ENCODE measurements around the gene CCDC186.

The CCDC186 gene

DNA sequence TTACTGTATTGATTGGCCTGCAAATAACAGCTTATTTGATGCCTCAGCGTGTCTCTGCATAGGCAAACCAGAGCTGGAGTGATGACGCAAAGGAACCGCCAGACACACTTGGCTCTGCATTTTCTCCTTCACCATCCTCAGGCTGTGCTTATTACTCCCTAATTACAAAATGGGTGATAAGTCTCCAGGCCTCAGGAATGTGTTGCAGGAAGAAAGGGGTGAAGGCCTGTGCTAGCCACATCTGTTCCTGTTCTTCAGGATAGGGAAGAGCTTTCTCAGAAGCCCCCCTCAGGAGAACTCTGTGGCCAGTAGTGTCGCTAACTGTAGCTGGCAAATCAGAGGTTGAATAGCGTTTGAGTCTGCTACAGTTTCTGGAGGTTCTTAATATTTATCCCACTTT is 10.3 kb upstream of the CCDC186 start:
- TF ChIP-seq, protein P1, sequence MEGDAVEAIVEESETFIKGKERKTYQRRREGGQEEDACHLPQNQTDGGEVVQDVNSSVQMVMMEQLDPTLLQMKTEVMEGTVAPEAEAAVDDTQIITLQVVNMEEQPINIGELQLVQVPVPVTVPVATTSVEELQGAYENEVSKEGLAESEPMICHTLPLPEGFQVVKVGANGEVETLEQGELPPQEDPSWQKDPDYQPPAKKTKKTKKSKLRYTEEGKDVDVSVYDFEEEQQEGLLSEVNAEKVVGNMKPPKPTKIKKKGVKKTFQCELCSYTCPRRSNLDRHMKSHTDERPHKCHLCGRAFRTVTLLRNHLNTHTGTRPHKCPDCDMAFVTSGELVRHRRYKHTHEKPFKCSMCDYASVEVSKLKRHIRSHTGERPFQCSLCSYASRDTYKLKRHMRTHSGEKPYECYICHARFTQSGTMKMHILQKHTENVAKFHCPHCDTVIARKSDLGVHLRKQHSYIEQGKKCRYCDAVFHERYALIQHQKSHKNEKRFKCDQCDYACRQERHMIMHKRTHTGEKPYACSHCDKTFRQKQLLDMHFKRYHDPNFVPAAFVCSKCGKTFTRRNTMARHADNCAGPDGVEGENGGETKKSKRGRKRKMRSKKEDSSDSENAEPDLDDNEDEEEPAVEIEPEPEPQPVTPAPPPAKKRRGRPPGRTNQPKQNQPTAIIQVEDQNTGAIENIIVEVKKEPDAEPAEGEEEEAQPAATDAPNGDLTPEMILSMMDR (IDR thresholded peaks at IDR 0.05): no peak
- H3K4me3 ChIP-seq (ENCODE audit: low read depth, low read length): no peak overlapping the region
- no peaks in the 10 kb centered on the region for H3K36me3 ChIP-seq (ENCODE audit: control insufficient read depth, insufficient read depth, low read length)
- no peak overlapping the region for H2AFZ ChIP-seq
- no peaks in the 10 kb centered on the region for H3K27me3 ChIP-seq (ENCODE audit: control insufficient read depth, insufficient read depth, low read length)
- no peaks in the 10 kb centered on the region for H3K4me1 ChIP-seq
- no peaks in the 10 kb centered on the region for H3K79me2 ChIP-seq
- H3K9me3 ChIP-seq (ENCODE audit: control insufficient read depth, low read length): no peaks in the 10 kb centered on the region
- H3K4me2 ChIP-seq (ENCODE audit: low read length): no peak overlapping the region
- H3K27ac ChIP-seq: no peak overlapping the region
- no peak overlapping the region for H3K9ac ChIP-seq

DNA sequence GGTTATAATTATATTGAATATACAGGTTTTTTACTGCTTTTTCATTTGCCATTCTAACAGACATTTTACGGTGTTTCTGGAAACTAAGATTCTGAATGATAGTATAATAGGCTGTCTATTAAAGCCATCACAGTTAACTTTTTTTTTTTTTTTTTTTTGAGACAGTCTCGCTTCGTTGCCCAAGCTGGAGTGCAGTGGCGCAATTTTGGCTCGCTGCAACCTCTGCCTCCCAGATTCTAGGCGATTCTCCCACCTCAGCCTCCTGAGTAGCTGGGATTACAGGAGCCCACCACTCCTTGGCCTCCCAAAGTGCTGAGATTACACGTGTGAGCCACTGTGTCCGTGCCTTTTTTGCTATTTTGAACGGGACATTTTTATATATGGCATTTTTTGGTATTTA is 9.6 kb upstream of the CCDC186 start:
- TF ChIP-seq, protein P1 (IDR thresholded peaks at IDR 0.05): no peak
- no peaks in the 10 kb centered on the region for H3K27me3 ChIP-seq (ENCODE audit: control insufficient read depth, insufficient read depth, low read length)

GRCh38 chr10:114181971-114182370 is 8.0 kb upstream of the CCDC186 start:
- TF ChIP-seq, protein P1 (IDR thresholded peaks at IDR 0.05): no peak
- no peak overlapping the region for H3K9ac ChIP-seq
- H3K4me2 ChIP-seq (ENCODE audit: low read length): no peak overlapping the region
- H3K79me2 ChIP-seq: no peaks in the 10 kb centered on the region
- H3K27me3 ChIP-seq (ENCODE audit: control insufficient read depth, insufficient read depth, low read length): no peaks in the 10 kb centered on the region
- H3K4me3 ChIP-seq (ENCODE audit: low read depth, low read length): no peak overlapping the region
- H3K4me1 ChIP-seq: no peaks in the 10 kb centered on the region
- H3K9me3 ChIP-seq (ENCODE audit: control insufficient read depth, low read length): no peaks in the 10 kb centered on the region
- H3K36me3 ChIP-seq (ENCODE audit: control insufficient read depth, insufficient read depth, low read length): no peaks in the 10 kb centered on the region
- H2AFZ ChIP-seq: no peak overlapping the region
- no peak overlapping the region for H3K27ac ChIP-seq

More for the DNA sequence above, 9.6 kb upstream of the CCDC186 start:
- no peak overlapping the region for H3K4me2 ChIP-seq (ENCODE audit: low read length)
- H3K9ac ChIP-seq: no peak overlapping the region
- no peak overlapping the region for H3K27ac ChIP-seq
- H3K36me3 ChIP-seq (ENCODE audit: control insufficient read depth, insufficient read depth, low read length): no peaks in the 10 kb centered on the region
- H2AFZ ChIP-seq: no peak overlapping the region
- H3K4me3 ChIP-seq (ENCODE audit: low read depth, low read length): no peak overlapping the region
- no peaks in the 10 kb centered on the region for H3K79me2 ChIP-seq
- H3K4me1 ChIP-seq: no peaks in the 10 kb centered on the region
- no peaks in the 10 kb centered on the region for H3K9me3 ChIP-seq (ENCODE audit: control insufficient read depth, low read length)

DNA sequence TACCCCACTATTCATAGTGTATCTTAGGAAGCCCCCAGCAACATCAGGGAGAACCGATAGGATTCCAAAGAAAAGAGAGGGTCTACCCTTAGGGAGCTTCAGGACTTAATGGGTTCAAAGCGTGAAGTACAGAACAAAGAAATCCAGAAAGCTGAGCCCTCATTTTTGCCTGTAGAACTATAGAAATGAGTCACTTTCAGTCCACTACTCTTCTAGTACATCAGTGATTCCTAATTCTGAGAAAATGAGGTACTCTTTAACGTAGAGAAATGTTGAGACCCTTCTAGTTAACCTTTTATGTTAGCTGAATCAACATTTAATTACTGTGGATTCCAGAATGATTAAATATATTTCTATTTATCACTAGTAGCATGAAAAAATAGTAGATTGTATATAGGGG is 6.9 kb upstream of the CCDC186 start:
- TF ChIP-seq, protein P1 (IDR thresholded peaks at IDR 0.05): no peak
- Histone ChIP-seq H3K9ac (no peak overlapping the region), H3K27ac (no peak overlapping the region)

GRCh38 chr10:114179747-114180146 is 5.7 kb upstream of the CCDC186 start:
- no peak overlapping the region for H3K4me3 ChIP-seq (ENCODE audit: low read depth, low read length)
- no peak overlapping the region for H3K27ac ChIP-seq
- no peak overlapping the region for H3K4me2 ChIP-seq (ENCODE audit: low read length)
- H3K9ac ChIP-seq: no peak overlapping the region
- no peaks in the 10 kb centered on the region for H3K27me3 ChIP-seq (ENCODE audit: control insufficient read depth, insufficient read depth, low read length)
- TF ChIP-seq, protein P1 (IDR thresholded peaks at IDR 0.05): no peak
- H3K4me1 ChIP-seq: no peaks in the 10 kb centered on the region
- H3K79me2 ChIP-seq: no peaks in the 10 kb centered on the region
- H3K36me3 ChIP-seq (ENCODE audit: control insufficient read depth, insufficient read depth, low read length): no peaks in the 10 kb centered on the region
- H2AFZ ChIP-seq: no peak overlapping the region
- no peaks in the 10 kb centered on the region for H3K9me3 ChIP-seq (ENCODE audit: control insufficient read depth, low read length)

More for the DNA sequence above, 6.9 kb upstream of the CCDC186 start:
- Histone ChIP-seq H3K79me2 (no peaks in the 10 kb centered on the region), H3K4me3 (ENCODE audit: low read depth, low read length) (no peak overlapping the region), H2AFZ (no peak overlapping the region), H3K36me3 (ENCODE audit: control insufficient read depth, insufficient read depth, low read length) (no peaks in the 10 kb centered on the region), H3K4me1 (no peaks in the 10 kb centered on the region), H3K27me3 (ENCODE audit: control insufficient read depth, insufficient read depth, low read length) (no peaks in the 10 kb centered on the region), H3K9me3 (ENCODE audit: control insufficient read depth, low read length) (no peaks in the 10 kb centered on the region), H3K4me2 (ENCODE audit: low read length) (no peak overlapping the region)

Measured in parathyroid adenoma (tissue), 2 donors.